Testis (tissue), 5 donors: ENCODE data around the gene FAM107B. TPM values are rescaled to one million over a fixed set of nuclear protein-coding genes. Genes with fewer than 3 reads are reported as not detected.

Source experiments
- DNase-seq: peaks from one replicate; pipeline ENCODE4 v3.0.0-alpha.2; 2019
- H3K27ac ChIP-seq, 2 donors: fragments of 200-600 bp; sonication (generic); one replicate each; pipeline ENCODE4 v1.5.1; 2019
- H3K27me3 ChIP-seq: fragments of 200-600 bp; sonication (generic); one replicate; pipeline ENCODE4 v1.5.1; 2019
- H3K36me3 ChIP-seq: fragments of 200-600 bp; sonication (generic); one replicate; pipeline ENCODE4 v1.5.1; 2017; ENCODE audit warnings: low read depth; ENCODE audit errors: missing control alignments
- H3K4me1 ChIP-seq: fragments of 200-600 bp; sonication (generic); one replicate; pipeline ENCODE4 v1.5.1; 2019
- H3K4me3 ChIP-seq, 2 donors: fragments of 200-600 bp; sonication (generic); one replicate each; pipeline ENCODE4 v1.5.1; 2017 to 2019
- H3K9me3 ChIP-seq: fragments of 200-600 bp; sonication (generic); one replicate; pipeline ENCODE4 v1.5.1; 2017
- POLR2A ChIP-seq: fragments of 450-650 bp; IDR thresholded peaks from one replicate; pipeline ENCODE4 v1.6.1; 2017; ENCODE audit warnings: antibody characterized with exemption, mild to moderate bottlenecking, moderate library complexity
- WGBS, 2 donors: methylation state at CpG; one replicate each; pipeline ENCODE4 v1.1.5; 2018; 5-methylcytosine and 5-hydroxymethylcytosine counted together
- intact Hi-C: fragments of 100-400 bp; cut with DNase I; formaldehyde crosslinking; loops from one replicate; pipeline ENCODE4 v1.15.1; 2023; ENCODE audit warnings: low total_unique reads
- long read RNA-seq, 2 donors: transcript quantifications; one replicate each; lab custom pipeline, GENCODE V29; 2026
- polyA plus RNA-seq: library from polyadenylated mRNA; stranded (reverse); fragments of 350-450 nt; fragmentation: Illumina TruSeq; extraction: RNeasy Lipid Tissue Mini Kit (QIAGEN cat#74804); gene quantifications from one replicate; pipeline ENCODE4 v1.2.3, GENCODE V29; 2014; ENCODE audit warnings: low read depth, low replicate concordance; ENCODE audit not compliant: insufficient read depth
- total RNA-seq, 2 donors: library from RNA; depleted of rRNA; stranded (reverse); fragments of >200 nt; gene quantifications; one replicate each; pipeline ENCODE4 v1.2.3, GENCODE V29; 2016
- TF ChIP-seq, protein P1 (sequence below), 3 experiments: fragments of 450-650 bp in 2 of 3; fragments of 200-600 bp in 1 of 3; sonication (generic) in 1 of 3; IDR thresholded peaks; one replicate each; pipeline ENCODE4 v1.5.1; 2016 to 2019; ENCODE audit warnings: antibody characterized with exemption in 3 of 3, mild to moderate bottlenecking in 2 of 3, moderate library complexity in 1 of 3

FAM107B gene
- total RNA-seq (10 to 100 TPM; 71.7 to 82.8 TPM), polyA plus RNA-seq (89.5 TPM)
- long read RNA-seq, donor 1, transcript FAM107B-211 (4 exons, 2,633 nt) = major isoform, 6 of 7 reads
- long read RNA-seq, donor 1, partial matches to known transcripts = 0 of 7 reads
- long read RNA-seq, donor 1, other reads (novel, unspliced or antisense) = 0 of 7 reads
- long read RNA-seq, donor 2, partial matches to known transcripts = 0 of 7 reads
- long read RNA-seq, donor 2, other reads (novel, unspliced or antisense) = 0 of 7 reads

DNA sequence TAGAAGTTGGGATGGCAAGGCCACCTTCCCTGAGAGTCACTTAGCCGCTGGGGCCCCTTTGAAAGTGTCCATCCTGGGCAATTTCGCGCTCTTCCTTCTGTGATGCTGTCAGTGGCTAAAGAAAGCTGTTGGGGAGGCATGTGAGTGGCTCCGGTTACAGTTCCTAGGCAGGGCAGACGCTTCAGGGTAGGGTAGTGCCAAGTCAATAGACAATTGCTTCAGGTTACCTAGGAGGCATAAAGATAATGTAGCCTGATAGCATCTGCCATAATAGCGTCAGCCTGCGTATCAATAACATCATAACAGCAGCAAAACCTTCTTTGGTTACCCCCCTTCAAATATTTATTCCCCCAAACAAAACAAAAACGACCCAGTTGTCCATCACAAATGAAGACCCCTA lies at the start of gene FAM107B:
TSS of gene FAM107B (minus strand) at position 101 of the 400 bp plus-strand sequence. CDS start 234 bp downstream, outside the sequence.
- Histone ChIP-seq H3K4me3 (no peak within 1 kb of the TSS), H3K27ac (no peak within 1 kb of the TSS), H3K4me1 (no peaks in the 10 kb centered on the region), H3K27me3 (no peaks in the 10 kb centered on the region), H3K36me3 (no peaks in the 10 kb centered on the region), H3K9me3 (no peaks in the 10 kb centered on the region)
- TF ChIP-seq, protein P1, sequence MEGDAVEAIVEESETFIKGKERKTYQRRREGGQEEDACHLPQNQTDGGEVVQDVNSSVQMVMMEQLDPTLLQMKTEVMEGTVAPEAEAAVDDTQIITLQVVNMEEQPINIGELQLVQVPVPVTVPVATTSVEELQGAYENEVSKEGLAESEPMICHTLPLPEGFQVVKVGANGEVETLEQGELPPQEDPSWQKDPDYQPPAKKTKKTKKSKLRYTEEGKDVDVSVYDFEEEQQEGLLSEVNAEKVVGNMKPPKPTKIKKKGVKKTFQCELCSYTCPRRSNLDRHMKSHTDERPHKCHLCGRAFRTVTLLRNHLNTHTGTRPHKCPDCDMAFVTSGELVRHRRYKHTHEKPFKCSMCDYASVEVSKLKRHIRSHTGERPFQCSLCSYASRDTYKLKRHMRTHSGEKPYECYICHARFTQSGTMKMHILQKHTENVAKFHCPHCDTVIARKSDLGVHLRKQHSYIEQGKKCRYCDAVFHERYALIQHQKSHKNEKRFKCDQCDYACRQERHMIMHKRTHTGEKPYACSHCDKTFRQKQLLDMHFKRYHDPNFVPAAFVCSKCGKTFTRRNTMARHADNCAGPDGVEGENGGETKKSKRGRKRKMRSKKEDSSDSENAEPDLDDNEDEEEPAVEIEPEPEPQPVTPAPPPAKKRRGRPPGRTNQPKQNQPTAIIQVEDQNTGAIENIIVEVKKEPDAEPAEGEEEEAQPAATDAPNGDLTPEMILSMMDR (IDR thresholded peaks at IDR 0.05) = no peak
- no peak for TF ChIP-seq POLR2A
- intact Hi-C loops = no loop called here
- WGBS, 2 donors = 67 to 83% methylated on average over 8 of the region's 8 CpGs
- DNase-seq = no peak

DNA sequence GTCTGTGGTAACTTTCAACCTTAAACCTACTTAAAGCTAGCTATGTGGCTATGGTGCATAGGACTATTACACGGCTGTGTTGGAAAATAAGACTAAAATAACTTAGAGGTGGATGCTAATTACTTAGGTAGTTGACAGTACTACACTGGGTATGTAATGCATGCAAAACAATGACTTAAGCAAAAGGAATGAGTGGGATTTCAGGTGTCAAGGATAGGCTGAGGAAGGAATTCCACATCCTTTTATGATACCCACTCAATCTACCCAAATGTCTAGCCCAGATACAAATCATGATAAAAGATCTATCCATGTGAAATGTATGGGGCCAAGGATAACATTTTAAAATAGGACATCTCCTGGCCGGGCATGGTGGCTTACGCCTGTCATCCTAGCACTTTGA lies 49.3 kb upstream of the FAM107B start:
- TF ChIP-seq POLR2A = no peak
- TF ChIP-seq, protein P1 (IDR thresholded peaks at IDR 0.05) = no peak
- WGBS, 2 donors = 93 to 95% methylated on average over 3 of the region's 3 CpGs
- Histone ChIP-seq H3K4me3 (no peak overlapping the region), H3K9me3 (no peaks in the 10 kb centered on the region), H3K27me3 (no peaks in the 10 kb centered on the region), H3K27ac (no peak overlapping the region), H3K36me3 (no peaks in the 10 kb centered on the region), H3K4me1 (no peaks in the 10 kb centered on the region)
- DNase-seq = no peak
- intact Hi-C loops = no loop called here

DNA sequence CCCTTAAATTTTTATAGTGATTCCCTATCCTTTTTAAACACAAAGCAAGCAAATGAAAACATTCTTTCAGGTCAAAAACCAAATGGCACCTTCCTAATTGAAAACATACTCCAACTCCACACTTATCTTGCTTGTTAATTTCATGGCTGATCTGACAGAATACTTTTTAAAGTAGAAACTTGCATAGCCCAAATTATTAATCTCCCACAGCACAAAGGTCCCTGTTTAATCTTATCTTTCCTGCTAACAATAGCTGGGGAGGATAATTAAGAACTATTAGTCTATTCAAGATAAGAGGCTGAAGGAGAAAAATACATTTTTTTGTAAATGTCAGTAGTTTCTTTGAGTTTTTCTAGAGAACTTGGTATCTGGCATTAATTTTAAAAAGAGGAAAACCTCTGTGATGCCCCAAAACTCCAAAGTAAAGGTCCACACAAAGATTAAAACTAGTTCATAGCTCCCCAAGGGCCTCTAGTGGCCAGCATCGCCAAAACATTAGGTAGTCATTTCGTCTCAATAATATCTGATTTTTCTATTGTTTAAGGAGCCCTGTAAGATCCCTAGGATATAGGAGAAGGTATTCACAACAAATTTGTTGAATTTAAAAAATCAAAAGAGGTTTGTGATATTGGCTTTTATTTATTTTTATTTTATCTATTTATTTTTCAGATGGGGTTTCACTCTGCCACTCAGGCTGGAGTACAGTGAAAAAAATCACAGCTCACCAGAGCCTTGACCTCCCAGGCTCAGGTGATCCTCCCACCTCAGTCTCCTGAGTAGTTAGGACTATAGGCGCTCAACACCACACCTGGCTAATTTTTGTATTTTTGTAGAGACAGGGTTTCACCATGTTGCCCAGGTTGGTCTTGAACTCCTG lies 48.4 kb upstream of the FAM107B start:
- Histone ChIP-seq H3K9me3 (no peaks in the 10 kb centered on the region), H3K36me3 (no peaks in the 10 kb centered on the region), H3K4me3 (no peak overlapping the region), H3K4me1 (no peaks in the 10 kb centered on the region), H3K27me3 (no peaks in the 10 kb centered on the region), H3K27ac (no peak overlapping the region)
- DNase-seq = peak; percentile 26
- no peak for TF ChIP-seq POLR2A
- TF ChIP-seq, protein P1 (IDR thresholded peaks at IDR 0.05) = peak; percentile 26 to 47 (median 32)
- intact Hi-C loops = no loop called here
- WGBS, 2 donors = 40 to 66% methylated on average over 3 of the region's 3 CpGs

DNA sequence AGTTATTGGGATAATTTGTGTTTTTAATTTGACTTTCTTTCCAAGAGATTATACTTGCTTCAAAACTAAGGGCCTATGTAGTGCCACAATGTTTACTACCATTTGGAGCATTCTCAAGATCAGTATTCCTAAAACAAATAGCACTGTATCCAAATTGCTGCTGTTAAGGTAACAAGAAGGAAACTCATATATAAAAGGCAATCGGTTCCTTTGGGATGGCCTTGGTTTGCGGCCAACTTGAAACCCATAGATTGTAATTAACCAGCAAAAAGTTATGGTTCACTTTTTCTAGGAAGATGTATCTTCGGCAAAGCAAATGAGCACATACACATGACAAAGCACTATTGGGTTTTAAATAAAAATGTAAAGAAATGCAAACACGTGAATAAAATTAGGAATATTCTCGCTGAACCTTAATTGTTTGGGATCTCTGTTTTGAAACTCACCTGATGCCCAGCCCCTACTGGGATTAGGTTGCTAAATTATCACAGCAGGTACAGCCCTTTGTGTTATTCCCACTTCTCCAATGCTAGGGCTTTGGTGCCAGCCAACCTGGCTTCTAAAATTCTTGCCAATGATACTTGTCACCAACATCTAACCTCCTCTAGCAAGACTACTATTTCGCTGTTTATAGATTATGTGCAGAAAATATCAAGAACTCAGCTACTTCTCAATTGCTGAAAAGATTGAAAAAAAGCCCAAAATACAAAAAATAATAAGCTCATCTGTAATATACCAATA lies 47.1 kb upstream of the FAM107B start:
- no peaks in the 10 kb centered on the region for H3K36me3 ChIP-seq
- intact Hi-C loops = no loop called here
- H3K4me3 ChIP-seq = no peak overlapping the region
- H3K27ac ChIP-seq = no peak overlapping the region
- H3K4me1 ChIP-seq = no peaks in the 10 kb centered on the region
- no peaks in the 10 kb centered on the region for H3K27me3 ChIP-seq
- WGBS, 2 donors = 76 to 81% methylated on average over 6 of the region's 6 CpGs
- no peak for DNase-seq
- TF ChIP-seq, protein P1 (IDR thresholded peaks at IDR 0.05) = no peak
- no peak for TF ChIP-seq POLR2A
- no peaks in the 10 kb centered on the region for H3K9me3 ChIP-seq
